H9 (cell line): ENCODE data around the gene SKAP1. TPM values are rescaled to one million over a fixed set of nuclear protein-coding genes. Genes with fewer than 3 reads are reported as not detected.

ENCODE experiments used
- DNase-seq: peaks from one replicate; pipeline ENCODE4 v3.0.0-alpha.2; 2017
- H2AFZ ChIP-seq: one replicate; pipeline ENCODE4 v1.6.1; 2013; ENCODE audit warnings: mild to moderate bottlenecking, low read length, control low read depth, moderate library complexity
- H2AK5ac ChIP-seq: 2 replicates; pipeline ENCODE4 v1.6.1; 2013; ENCODE audit warnings: low read length, control low read depth, mixed read lengths; ENCODE audit not compliant: insufficient read length
- H2BK120ac ChIP-seq: one replicate; pipeline ENCODE4 v1.6.1; 2013; ENCODE audit warnings: low read depth, mild to moderate bottlenecking, low read length, control low read depth, inconsistent platforms; ENCODE audit not compliant: poor library complexity, severe bottlenecking
- H2BK12ac ChIP-seq: 2 replicates; pipeline ENCODE4 v1.6.1; 2013; ENCODE audit warnings: low read length, control low read depth, mixed read lengths, low read depth; ENCODE audit not compliant: insufficient read length
- H2BK15ac ChIP-seq: 2 replicates; pipeline ENCODE4 v1.6.1; 2013; ENCODE audit warnings: low read depth, low read length, control low read depth
- H2BK20ac ChIP-seq: one replicate; pipeline ENCODE4 v1.6.1; 2013; ENCODE audit warnings: low read depth, mild to moderate bottlenecking, low read length, control low read depth, inconsistent platforms; ENCODE audit not compliant: poor library complexity, severe bottlenecking
- H2BK5ac ChIP-seq: 2 replicates; pipeline ENCODE4 v1.6.1; 2013; ENCODE audit warnings: low read length, control low read depth, mixed read lengths; ENCODE audit not compliant: insufficient read length
- H3K14ac ChIP-seq: 2 replicates; pipeline ENCODE4 v1.6.1; 2013; ENCODE audit warnings: low read length, control low read depth; ENCODE audit not compliant: insufficient read depth
- H3K18ac ChIP-seq: 2 replicates; pipeline ENCODE4 v1.6.1; 2013; ENCODE audit warnings: low read depth, mild to moderate bottlenecking, mixed read lengths, low read length, control low read depth; ENCODE audit not compliant: insufficient read length
- H3K23ac ChIP-seq: 2 replicates; pipeline ENCODE4 v1.6.1; 2013; ENCODE audit warnings: low read length, control low read depth, mixed read lengths, low read depth; ENCODE audit not compliant: insufficient read length
- H3K23me2 ChIP-seq: 2 replicates; pipeline ENCODE4 v1.6.1; 2013; ENCODE audit warnings: low read depth, mild to moderate bottlenecking, mixed read lengths, low read length, control low read depth; ENCODE audit not compliant: insufficient read length, poor library complexity, severe bottlenecking
- H3K27ac ChIP-seq: 2 replicates; pipeline ENCODE4 v1.5.1; 2013; ENCODE audit warnings: low read length, control low read depth, mixed read lengths, low read depth; ENCODE audit not compliant: insufficient read length
- H3K27me3 ChIP-seq: 2 replicates; pipeline ENCODE4 v1.6.1; 2013; ENCODE audit warnings: low read length, control low read depth, inconsistent platforms; ENCODE audit not compliant: insufficient read depth
- H3K4ac ChIP-seq: 2 replicates; pipeline ENCODE4 v1.6.1; 2013; ENCODE audit warnings: low read depth, mild to moderate bottlenecking, control low read depth, inconsistent platforms, low read length, moderate library complexity
- H3K4me1 ChIP-seq: 2 replicates; pipeline ENCODE4 v1.6.1; 2013; ENCODE audit warnings: low read length, control low read depth, inconsistent platforms; ENCODE audit not compliant: insufficient read depth
- H3K4me2 ChIP-seq: 2 replicates; pipeline ENCODE4 v1.6.1; 2013; ENCODE audit warnings: low read length, control low read depth, mixed read lengths; ENCODE audit not compliant: insufficient read length, insufficient read depth
- H3K56ac ChIP-seq: 2 replicates; pipeline ENCODE4 v1.6.1; 2013; ENCODE audit warnings: low read depth, mild to moderate bottlenecking, mixed read lengths, low read length, control low read depth; ENCODE audit not compliant: insufficient read length
- H3K79me1 ChIP-seq: 2 replicates; pipeline ENCODE4 v1.6.1; 2013; ENCODE audit warnings: low read depth, mild to moderate bottlenecking, moderate library complexity, low read length, control low read depth, inconsistent platforms; ENCODE audit not compliant: insufficient read depth, poor library complexity, severe bottlenecking
- H3K79me2 ChIP-seq: 2 replicates; pipeline ENCODE4 v1.6.1; 2013; ENCODE audit warnings: low read length, control low read depth, inconsistent platforms; ENCODE audit not compliant: insufficient read depth
- H3K9ac ChIP-seq: 2 replicates; pipeline ENCODE4 v1.6.1; 2013; ENCODE audit warnings: low read length, control low read depth, mixed read lengths; ENCODE audit not compliant: insufficient read length; ENCODE audit errors: extremely low read depth
- H3K9me3 ChIP-seq: one replicate; pipeline ENCODE4 v1.6.1; 2013; ENCODE audit warnings: low read depth, low read length, inconsistent platforms; ENCODE audit not compliant: control insufficient read depth
- H3T11ph ChIP-seq: one replicate; pipeline ENCODE4 v1.6.1; 2013; ENCODE audit warnings: mild to moderate bottlenecking, low read length, control low read depth, inconsistent platforms
- H4K20me1 ChIP-seq: one replicate; pipeline ENCODE4 v1.6.1; 2013; ENCODE audit not compliant: control insufficient read depth, insufficient read length, insufficient read depth
- H4K5ac ChIP-seq: 2 replicates; pipeline ENCODE4 v1.6.1; 2013; ENCODE audit warnings: low read depth, mild to moderate bottlenecking, mixed read lengths, low read length, control low read depth; ENCODE audit not compliant: insufficient read length
- H4K8ac ChIP-seq: replicated peaks from 2 replicates; pipeline ENCODE4 v1.6.1; 2013; ENCODE audit warnings: low read length, control low read depth, mixed read lengths, low read depth; ENCODE audit not compliant: insufficient read length
- H4K91ac ChIP-seq: 2 replicates; pipeline ENCODE4 v1.6.1; 2013; ENCODE audit warnings: low read depth, mild to moderate bottlenecking, moderate library complexity, mixed read lengths, low read length, control low read depth; ENCODE audit not compliant: insufficient read length
- H3K27ac Mint-ChIP-seq, 3 experiments: 2 replicates in 2 of 3; 3 replicates in 1 of 3; pipeline ENCODE4 v1.8.0; 2020 to 2021; ENCODE audit warnings: mixed read lengths in 3 of 3, mild to moderate bottlenecking in 1 of 3, moderate library complexity in 1 of 3
- H3K27me3 Mint-ChIP-seq: 2 replicates; pipeline ENCODE4 v1.8.0; 2021; ENCODE audit warnings: low read depth, mild to moderate bottlenecking, moderate library complexity, mixed read lengths
- H3K36me3 Mint-ChIP-seq, 3 experiments: 2 replicates in 2 of 3; 3 replicates in 1 of 3; pipeline ENCODE4 v1.8.0; 2020 to 2021; ENCODE audit warnings: low read depth in 3 of 3, mixed read lengths in 3 of 3; ENCODE audit not compliant: insufficient read depth in 1 of 3
- H3K4me1 Mint-ChIP-seq, 2 experiments: 2 replicates each; pipeline ENCODE4 v1.8.0; 2020; ENCODE audit warnings: mixed read lengths in 2 of 2
- H3K4me3 Mint-ChIP-seq, 2 experiments: 2 replicates in 1 of 2; 3 replicates in 1 of 2; pipeline ENCODE4 v1.8.0; 2020 to 2021; ENCODE audit warnings: mild to moderate bottlenecking in 2 of 2, mixed read lengths in 2 of 2, moderate library complexity in 1 of 2
- H3K9me3 Mint-ChIP-seq, 2 experiments: 2 replicates in 1 of 2; 3 replicates in 1 of 2; pipeline ENCODE4 v1.8.0; 2020; ENCODE audit warnings: mild to moderate bottlenecking in 2 of 2, mixed read lengths in 2 of 2, moderate library complexity in 1 of 2
- CTCF ChIP-seq: fragments of 200-600 bp; sonication (generic); conservative IDR thresholded peaks from 3 replicates; pipeline ENCODE4 v1.8.0; 2021; ENCODE audit warnings: antibody characterized with exemption, mild to moderate bottlenecking
- WGBS: extraction: QIAGEN DNeasy Blood & Tissue Kit; methylation state at CpG from one replicate; pipeline ENCODE4 v1.1.7; 2013; ENCODE audit warnings: missing lambda C conversion rate, low lambda C conversion rate, mixed read lengths; ENCODE audit not compliant: insufficient read length; ENCODE audit errors: extremely low coverage; 5-methylcytosine and 5-hydroxymethylcytosine counted together
- total RNA-seq: library from RNA; stranded (reverse); gene quantifications from 2 replicates; pipeline ENCODE4 v1.2.1, GENCODE V29; 2021

SKAP1 gene
- total RNA-seq, 1 experiment from 2014 or later = not detected

DNA sequence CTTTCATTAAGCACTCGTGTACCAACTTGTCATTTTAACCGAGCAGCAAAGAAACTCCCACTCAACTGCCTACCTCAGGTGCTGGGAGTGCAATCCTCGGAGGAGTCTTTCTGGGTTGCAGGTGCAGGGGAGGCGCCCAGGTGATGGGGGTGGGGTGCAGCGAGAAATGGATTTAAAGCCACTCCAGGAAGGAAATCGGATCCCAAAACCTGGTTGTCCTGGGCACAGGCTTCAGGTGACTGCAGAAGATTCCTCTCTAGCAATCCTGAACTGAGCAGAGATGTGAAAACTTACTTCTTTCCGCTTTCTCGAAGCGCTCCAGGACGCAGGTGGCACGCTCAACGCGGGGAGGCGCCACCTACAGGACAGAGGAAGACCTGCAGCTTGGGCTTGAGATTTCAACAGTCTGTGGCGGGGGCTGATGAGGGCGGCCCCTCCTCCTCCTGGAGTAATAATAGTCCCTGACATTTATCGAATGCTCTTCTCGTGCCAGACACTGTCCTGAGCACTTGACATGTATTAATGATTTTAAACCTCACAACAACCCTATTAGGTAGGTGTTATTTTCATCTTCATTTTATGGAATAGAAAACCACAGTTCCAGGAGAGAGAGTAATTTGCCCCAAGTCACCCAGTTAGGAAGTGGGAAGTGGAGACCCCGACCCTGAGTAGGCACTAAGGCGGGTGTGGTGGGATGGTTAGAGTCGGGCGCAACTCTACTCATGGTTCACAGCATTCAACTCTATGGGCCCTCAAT is 27.2 kb upstream of the SKAP1 start:
- H3K9ac ChIP-seq = no peak overlapping the region
- H3K4me3 Mint-ChIP-seq = peak overlapping the region; percentile 49 to 75
- H3K56ac ChIP-seq = no peak overlapping the region
- no peak overlapping the region for H3K18ac ChIP-seq
- H3K4me1 ChIP-seq = 0 out of 2 replicates have a peak, but pooled peaks cover 3% of the 10 kb centered on the region
- H3K27me3 ChIP-seq = peaks cover 3% of the 10 kb centered on the region; the same call in 1 of the 2 replicates
- no peak overlapping the region for H4K5ac ChIP-seq
- peaks cover 6 to 8% of the 10 kb centered on the region in 2 experiments; a peak in 4 of 5 replicates for H3K9me3 Mint-ChIP-seq
- no CpG with 5 or more reads among the region's 22 CpGs for WGBS
- peaks cover 15% of the 10 kb centered on the region in 2 experiments for H3K4me1 Mint-ChIP-seq
- peaks cover 88% of the 10 kb centered on the region for H3K27me3 Mint-ChIP-seq
- TF ChIP-seq CTCF = peak; percentile 98
- no peaks in the 10 kb centered on the region for H4K20me1 ChIP-seq
- H2BK20ac ChIP-seq = no peak overlapping the region
- no peaks in the 10 kb centered on the region; a peak in 2 of 7 replicates for H3K36me3 Mint-ChIP-seq
- H2AK5ac ChIP-seq = no peak overlapping the region
- no peak overlapping the region for H2BK5ac ChIP-seq
- no peaks in the 10 kb centered on the region for H3K79me2 ChIP-seq
- no peak overlapping the region for H3K27ac Mint-ChIP-seq
- H3K4ac ChIP-seq = no peak overlapping the region
- H3K14ac ChIP-seq = no peak overlapping the region
- no peak overlapping the region for H2BK12ac ChIP-seq
- H3K79me1 ChIP-seq = no peaks in the 10 kb centered on the region
- H3K23me2 ChIP-seq = peaks cover 5% of the 10 kb centered on the region
- DNase-seq = peak; percentile 86
- peak overlapping the region; percentile 44 for H3K4me2 ChIP-seq
- no peak overlapping the region for H3K23ac ChIP-seq
- no peak overlapping the region for H2BK120ac ChIP-seq
- H2BK15ac ChIP-seq = no peak overlapping the region
- no peak overlapping the region for H4K8ac ChIP-seq
- no peaks in the 10 kb centered on the region for H3K9me3 ChIP-seq
- H4K91ac ChIP-seq = no peak overlapping the region
- no peak overlapping the region for H2AFZ ChIP-seq
- no peak overlapping the region for H3T11ph ChIP-seq
- H3K27ac ChIP-seq = no peak overlapping the region
